Fibroblast of upper back skin (primary cell): ENCODE measurements around the gene ETS1.

Source experiments
- DNase-seq: peaks from one replicate; pipeline ENCODE4 v3.0.0-alpha.2; 2013

Gene ETS1

DNA sequence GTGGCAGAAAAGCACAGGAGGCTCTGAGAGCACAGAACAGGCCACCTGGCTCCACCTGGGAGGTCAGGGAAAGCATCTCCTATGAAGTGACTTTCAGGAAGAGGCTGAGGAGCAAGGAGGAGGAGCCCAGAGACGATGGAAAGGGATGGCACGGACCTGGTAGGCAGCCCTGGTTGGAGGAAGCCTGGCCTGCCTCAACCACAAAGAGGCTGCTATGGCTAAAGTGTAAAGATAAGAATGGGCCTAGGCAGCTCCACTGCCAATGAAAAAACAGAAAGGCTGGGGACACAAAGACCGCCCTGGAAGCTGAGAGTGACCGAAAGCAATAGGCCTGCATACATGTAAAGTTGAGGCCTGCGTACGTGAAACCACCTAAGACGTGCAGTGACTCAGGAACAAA is 31.2 kb upstream of the ETS1 start:
- no peak for DNase-seq

DNA sequence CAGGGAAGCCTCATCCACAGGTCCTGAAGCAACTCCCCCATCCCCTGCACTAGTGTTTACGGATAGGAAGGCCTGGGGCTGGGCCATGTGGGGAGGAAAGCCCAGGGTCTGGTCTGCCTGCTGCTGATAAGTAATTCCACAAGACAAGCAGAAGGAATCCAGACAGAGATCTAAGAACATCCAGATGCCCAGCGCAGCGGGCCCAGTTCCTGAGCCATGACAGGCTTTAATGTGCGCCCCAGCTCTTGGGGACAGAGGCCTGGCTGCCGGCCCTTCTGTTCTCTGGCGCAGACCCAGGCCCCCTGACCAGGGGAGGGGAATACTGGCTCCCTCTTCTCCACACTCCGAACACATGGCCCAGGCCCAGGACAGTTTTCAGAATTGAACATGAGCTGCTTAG is 28.8 kb upstream of the ETS1 start:
- DNase-seq: no peak

- no peak for DNase-seq
Measured at GRCh38 chr11:128615612-128616011, 28.3 kb upstream of the ETS1 start.

DNA sequence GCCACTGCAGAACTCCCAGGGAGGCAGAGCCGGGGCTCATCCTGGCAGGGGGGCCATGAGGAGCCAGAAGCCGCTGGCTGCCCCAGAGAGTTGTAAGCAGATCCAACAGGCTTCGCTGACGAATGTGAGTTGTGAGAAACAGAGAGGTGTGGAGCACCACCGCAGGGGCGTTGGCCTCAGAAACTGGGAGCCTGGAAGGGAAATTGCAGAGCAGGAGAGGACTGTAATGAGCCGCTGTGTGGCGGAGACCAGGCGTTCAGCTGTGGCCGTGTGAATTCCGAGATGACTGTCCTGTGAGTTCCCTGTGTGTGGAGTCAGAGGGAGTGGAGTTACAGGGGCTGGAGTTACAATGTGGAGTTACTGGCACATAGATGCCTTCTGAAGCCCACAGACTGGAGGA is 27.7 kb upstream of the ETS1 start:
- DNase-seq: no peak

DNA sequence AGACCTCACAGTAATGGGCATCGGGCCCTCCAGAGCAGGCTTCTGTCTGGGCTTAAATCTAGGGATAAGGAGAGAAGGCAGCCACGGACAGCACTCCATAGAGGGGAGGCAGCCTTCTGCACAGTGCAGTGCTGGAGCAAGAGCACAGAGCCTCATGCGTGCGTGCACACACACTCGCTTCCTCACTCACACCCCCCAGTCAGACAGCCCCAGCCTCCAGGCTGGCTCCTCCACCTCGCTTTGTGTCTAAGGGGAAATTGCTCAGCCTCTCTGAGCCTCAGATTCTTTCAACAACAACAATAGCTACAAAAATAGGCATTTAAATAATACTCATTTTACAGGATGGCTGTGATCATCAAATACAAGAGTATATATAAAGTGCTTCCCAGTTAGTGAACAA is 26.7 kb upstream of the ETS1 start:
- no peak for DNase-seq

GRCh38 chr11:128613300-128613995 is 26.1 kb upstream of the ETS1 start:
- DNase-seq: no peak

DNA sequence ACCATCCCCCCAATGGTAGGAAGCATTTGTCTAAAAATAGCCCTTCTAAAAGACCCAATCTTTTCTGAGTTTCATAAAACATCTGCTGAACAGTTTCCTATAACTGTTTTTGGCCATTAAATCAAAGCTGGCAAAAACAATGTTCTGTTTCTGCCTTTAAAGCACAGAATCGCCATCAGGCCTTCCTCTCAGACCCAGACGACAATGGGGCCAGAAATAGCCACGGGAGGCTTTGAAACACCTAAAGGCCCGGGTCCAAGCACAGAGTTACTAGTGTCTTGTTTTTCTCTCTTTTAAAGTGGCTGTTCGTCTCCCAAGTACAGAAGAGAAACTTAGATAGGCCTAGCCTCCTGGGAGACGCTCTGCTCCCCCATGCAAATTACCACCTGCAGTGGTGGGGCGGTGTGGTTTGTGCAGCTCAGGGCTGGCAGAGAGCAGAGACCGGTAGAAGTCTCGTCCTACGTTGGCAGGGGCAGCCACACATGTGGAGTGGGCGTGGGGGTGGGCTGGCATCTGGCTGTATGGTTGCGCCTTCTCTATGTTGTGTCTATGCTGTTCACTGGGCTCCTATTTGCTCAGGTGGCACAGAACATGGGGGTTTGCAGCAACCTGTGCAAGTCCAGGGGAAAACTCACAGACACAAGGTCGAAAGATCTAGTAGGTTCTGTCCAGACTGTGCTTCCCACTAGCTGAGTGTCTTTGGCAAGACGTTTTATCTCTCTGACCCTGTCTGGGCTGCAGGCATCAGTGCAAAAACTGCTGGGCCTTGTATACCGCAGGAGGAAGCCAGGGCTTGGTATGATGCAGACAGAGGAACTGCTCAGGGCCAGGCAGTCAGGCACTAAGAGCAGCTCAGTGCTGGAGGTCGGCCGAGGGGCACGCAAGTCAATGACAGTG is 23.6 kb upstream of the ETS1 start:
- no peak for DNase-seq

DNA sequence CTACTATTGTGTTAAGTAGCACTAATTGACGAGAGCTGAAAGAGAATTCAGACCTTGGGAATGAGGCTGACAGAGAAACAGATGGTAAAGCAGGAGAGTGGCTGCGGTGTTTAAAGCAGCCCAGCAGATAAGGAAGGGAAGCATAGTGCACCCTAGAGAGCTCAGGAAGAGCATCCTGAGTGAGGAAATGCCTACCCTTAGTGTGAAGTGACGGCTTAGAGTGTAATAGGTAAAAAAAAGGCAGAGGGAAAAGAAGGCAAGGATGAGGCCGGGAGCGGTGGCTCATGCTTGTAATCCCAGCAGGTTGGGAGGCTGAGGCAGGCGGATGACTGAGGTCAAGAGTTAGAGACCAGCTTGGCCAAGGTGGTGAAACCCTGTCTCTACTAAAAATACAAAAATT is 22.4 kb upstream of the ETS1 start:
- DNase-seq: no peak

GRCh38 chr11:128608746-128609407 is 21.5 kb upstream of the ETS1 start:
- no peak for DNase-seq

GRCh38 chr11:128607819-128608218 is 20.5 kb upstream of the ETS1 start:
- DNase-seq: no peak

DNA sequence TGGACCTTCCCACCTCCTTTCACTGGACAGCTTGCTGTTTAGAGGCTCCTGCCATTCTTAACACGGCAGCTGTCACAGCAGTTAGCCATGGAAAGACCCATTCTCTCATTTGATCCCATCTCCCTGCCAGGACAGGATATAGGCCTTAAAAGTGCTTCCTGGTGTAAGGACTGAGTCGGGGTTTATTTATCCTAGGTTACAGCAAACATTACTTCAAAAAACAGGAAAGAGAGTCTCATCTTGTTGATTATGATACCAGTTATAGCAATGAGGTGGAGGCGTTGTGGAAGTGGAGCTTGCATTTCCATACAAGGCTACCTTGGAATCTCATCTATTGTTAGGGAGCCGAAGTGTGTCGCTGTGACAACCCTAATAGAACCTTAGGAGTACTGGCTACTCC is 17.4 kb upstream of the ETS1 start:
- no peak for DNase-seq

DNA sequence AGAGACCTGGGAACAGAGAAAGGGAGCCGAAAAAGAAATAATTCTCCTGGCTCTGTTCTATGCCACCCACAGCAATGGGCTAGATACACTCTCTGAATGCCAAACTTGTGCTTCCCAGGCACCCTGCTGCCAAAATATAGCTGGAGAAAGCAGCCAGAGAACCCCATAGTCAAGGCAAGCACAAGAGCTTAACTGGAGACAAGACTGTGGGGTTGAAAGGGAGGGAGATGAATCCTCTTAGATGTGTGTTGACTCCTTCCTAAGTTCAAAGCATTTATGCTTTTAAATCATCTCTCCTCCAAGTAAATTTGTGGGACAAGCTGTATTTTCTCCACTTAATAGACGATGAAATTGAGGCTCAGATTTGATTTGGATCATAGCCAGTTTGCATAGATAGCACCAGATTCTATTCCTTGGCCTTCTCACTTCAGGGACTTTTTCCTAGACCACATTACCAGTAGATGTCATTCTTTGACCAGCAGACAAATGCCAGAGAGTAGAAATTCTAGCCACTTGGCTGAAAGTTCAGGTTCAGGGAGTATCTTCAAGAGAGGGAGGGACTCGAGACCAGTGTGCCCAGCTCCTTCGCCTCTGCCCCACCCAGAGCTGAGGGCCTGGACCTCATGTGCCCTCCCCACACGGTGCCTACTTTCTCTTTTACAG is 16.5 kb upstream of the ETS1 start:
- DNase-seq: no peak

- no peak for DNase-seq
Measured at GRCh38 chr11:128603003-128603696, 15.8 kb upstream of the ETS1 start.

DNA sequence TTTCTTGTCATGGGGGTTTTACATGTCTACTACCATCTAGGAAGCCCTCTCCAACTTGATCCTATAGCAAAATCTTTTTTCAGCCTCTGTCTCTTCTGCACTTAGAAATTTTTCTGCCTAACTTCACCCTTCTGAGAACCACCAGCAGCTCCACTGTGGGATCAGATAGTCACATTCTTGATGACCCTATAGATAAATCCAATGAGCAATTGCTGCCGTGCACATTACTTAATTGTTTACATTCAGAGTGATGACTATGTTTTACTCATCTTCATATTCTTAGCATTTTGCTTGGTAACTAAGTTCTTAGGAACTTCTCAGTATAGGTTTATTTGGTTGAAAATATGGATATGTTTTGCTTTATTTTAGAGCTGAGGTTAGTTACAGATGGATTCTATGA is 12.4 kb upstream of the ETS1 start:
- DNase-seq: peak; percentile 55

DNA sequence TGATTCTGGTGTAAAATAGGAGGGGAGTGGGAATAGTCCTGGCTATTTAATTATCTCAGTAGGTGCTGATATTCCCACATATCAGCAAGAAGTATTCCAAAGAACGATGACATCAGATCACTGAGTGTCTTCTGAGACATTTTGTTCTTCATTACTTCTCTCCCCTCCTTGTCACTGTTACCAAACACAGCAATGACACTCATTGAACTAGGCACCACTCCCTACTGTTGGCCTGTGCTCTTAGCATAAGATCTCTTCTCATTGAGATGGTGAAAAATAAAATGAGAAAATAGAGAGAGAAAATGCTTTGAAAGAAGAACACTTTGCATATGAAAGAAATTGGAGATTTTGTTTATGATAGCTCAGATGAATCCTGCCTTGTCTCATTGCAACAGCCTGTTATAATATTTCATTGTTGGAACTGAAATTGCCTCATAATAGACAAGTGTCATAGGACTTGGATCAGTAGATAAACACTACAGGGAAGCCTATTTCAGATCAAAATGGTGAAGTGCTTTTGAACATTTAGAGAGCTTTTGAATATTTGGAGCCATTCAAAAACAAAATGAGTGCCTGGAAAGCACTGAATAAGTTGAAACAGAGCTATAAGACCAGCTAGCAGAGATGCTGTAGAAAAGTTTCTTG is 11.3 kb upstream of the ETS1 start:
- no peak for DNase-seq

DNA sequence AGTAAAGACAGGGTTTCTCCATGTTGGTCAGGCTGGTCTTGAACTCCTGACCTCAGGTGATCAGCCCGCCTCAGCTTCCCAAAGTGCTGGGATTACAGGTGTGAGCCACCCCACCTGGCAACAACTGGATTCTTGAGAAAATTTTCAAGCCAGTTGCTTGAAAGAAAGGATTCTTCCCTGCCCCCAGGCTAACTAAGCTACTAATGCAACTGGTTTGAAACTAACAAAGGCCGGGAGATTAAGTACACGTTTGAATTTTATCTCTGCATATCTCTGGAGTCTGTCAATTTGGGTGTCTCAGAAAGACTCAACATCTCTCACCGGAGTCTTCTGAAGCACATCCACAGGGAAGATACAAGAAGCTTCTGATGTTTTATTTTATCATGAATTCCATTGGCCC is 10.7 kb upstream of the ETS1 start:
- no peak for DNase-seq

GRCh38 chr11:128597209-128597608 is 9.9 kb upstream of the ETS1 start:
- no peak for DNase-seq

- no peak for DNase-seq
Measured at GRCh38 chr11:128596250-128596649, 8.9 kb upstream of the ETS1 start.

DNA sequence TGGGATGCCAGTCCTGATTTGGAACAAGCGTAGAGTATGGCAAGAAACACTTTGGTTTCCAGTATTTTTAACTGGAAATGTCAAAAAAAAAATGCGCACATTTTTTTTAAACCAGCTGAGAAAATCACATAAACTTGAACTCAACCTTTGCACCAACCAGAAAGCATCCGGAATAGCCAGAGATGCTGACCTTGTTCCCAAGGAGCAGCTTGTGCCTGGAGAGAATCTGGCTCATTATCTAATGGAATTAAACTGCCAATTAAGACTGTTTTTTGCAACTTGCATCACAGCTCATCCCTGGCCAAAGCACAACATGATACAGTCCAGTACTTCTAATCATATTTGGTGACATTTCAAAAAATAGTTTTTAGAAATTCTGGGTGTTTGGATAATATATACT is 8.4 kb upstream of the ETS1 start:
- DNase-seq: no peak

DNA sequence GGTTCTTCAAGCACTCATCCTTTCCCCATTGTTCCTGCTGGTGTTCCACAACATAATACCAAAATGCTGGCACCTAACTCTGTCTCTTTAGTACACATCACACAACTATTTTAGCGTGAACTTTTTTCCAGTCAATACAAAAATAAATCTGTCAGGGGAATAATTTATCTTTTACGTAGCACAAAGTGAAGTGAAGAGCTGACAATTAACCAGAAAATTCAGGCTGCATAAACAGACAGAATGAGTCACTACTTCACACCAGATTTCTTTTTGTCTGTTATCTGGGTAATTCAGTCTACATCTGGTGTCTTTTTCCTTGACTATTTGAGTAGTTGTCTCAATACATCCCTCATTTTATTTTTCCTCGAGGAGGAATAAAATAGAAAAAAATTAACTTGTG is 7.9 kb upstream of the ETS1 start:
- DNase-seq: peak; percentile 80

DNA sequence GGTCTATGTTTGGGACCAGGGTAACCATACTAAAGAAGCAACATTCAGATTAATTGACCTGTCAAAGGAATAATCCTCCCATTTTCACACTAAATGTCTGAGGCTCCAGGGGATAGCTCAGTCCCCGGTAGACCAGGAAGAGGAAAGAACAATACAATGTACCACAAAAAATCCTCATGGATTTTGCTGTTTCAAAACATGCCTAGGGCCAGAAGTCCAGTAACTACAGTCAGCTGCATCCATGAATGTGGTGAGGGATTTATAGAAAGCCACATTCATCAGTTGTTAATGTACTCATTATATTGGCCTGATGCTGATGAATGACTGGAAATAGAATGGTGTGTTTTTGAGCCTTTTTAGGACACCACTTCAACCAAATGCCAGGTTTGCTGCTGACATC is 6.9 kb upstream of the ETS1 start:
- DNase-seq: peak; percentile 66

DNA sequence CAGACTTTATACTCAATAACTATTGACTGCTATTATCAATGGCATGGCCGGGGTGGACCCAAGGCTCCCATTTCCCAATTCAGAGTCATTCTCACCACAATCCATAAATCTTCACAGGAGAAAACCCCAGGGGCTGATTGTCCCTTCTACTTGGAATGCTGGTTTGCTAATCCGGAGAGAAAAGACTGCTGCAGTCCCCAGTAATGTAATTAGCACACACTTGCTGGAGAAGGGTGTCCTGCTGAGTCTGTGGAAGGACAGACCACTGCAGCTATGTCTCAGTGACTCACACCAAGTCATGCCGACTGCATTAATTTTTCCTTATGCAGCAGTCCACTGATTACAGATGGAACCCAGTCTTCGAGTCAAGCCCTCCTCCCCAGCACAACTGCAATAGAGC is 5.9 kb upstream of the ETS1 start:
- peak; percentile 84 for DNase-seq
